ENCODE measurements around the gene GPR161.

DNA sequence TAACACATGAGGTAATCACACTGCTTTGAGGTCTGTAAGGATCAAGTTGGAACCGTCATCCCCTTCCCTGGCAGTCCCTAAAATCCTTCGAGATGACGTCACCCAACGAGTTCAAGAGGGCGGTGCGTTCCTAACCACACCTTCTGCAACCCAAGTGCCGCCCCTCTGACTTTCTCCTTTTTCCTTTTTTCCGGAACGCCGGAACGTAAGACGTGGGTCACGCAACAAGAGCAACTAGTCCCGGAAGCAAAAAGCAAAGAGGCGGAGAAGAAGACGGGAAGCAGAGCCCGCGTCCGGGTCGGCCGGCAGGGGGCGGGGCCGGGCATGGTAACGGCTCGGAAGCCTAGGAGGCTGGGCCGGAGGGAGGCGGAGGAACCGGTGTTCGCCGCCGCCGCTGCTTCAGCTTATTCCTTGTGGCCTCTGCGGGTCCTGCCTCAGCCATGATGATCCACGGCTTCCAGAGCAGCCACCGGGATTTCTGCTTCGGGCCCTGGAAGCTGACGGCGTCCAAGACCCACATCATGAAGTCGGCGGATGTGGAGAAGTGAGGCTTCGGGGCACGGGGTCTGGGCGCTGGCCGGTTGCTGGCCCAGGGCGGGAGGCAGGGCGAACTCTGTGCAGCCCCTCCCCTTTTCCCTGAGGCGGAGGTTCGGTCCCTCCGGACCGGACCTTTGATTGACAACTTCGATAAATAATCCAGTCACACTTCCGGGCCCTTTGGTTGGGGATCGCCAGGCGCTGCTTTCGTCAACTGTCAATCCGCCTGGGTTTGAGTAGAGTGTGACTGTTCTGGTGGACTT is 42.1 kb upstream of the GPR161 start, which contains the start of gene TIPRL:
- TF ChIP-seq, protein P1, sequence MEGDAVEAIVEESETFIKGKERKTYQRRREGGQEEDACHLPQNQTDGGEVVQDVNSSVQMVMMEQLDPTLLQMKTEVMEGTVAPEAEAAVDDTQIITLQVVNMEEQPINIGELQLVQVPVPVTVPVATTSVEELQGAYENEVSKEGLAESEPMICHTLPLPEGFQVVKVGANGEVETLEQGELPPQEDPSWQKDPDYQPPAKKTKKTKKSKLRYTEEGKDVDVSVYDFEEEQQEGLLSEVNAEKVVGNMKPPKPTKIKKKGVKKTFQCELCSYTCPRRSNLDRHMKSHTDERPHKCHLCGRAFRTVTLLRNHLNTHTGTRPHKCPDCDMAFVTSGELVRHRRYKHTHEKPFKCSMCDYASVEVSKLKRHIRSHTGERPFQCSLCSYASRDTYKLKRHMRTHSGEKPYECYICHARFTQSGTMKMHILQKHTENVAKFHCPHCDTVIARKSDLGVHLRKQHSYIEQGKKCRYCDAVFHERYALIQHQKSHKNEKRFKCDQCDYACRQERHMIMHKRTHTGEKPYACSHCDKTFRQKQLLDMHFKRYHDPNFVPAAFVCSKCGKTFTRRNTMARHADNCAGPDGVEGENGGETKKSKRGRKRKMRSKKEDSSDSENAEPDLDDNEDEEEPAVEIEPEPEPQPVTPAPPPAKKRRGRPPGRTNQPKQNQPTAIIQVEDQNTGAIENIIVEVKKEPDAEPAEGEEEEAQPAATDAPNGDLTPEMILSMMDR (conservative IDR thresholded peaks at IDR 0.05 in 1 of 2, IDR thresholded peaks at IDR 0.05 in 1 of 2; ENCODE audit: low read depth in 1 of 2, low read length in 2 of 2): peak; percentile 31 to 60
- TF ChIP-seq EZH2 (IDR thresholded peaks at IDR 0.05; ENCODE audit: low read length, missing control alignments): no peak
